ENCODE measurements around the gene DPPA2. TPM values are rescaled to one million over a fixed set of nuclear protein-coding genes. Genes with fewer than 3 reads are reported as not detected.

DPPA2 gene
- total RNA-seq, 2 experiments from 2014 or later = not detected

DNA sequence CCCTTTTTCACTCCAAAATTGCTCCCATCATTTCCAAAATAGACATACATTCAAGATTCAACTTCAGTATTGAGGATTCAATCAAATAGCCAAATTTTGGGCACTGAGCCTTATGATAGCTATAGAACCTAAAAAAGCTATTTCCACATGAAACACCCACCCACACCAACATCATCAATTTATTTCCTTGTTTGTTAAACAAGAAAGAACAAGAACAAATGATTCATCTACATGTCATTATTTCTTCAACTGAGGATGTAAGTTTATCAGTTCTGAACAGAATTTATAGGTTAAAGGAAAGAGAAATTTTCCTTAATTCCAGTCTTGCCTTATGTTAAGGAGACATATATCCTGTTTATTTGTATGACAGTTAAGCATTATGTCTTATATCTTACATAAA is 32.2 kb downstream of the DPPA2 start:
- Mint-ChIP-seq H3K27ac (no peak overlapping the region), H3K9me3 (no peaks in the 10 kb centered on the region), H3K36me3 (no peaks in the 10 kb centered on the region), H3K27me3 (no peaks in the 10 kb centered on the region), H3K4me3 (no peak overlapping the region), H3K4me1 (ENCODE audit: low read depth) (no peaks in the 10 kb centered on the region)
- intact Hi-C loops (cut with micrococcal nuclease) = no loop called here
- CTCF ChIA-PET = no interaction called here
- DNase-seq = no peak
- POLR2A ChIA-PET = no interaction called here

DNA sequence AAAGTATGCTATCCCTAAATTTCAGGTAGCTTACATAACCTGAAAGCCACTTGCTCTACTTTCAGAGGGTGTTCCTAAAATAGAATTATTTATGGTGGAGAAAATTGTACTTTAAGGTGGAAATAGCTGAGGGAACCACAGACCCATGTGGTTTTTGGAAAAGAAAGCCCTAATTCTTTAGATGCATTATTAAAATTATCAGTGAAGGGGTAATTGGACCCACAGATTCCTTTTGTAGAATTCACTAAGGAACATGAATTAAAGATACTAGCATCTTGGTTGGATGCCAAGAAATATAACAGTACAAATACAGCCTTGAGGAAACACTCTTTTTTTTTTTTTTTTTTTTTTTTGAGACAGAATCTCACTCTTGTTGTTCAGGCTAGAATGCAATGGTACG is 37.8 kb downstream of the DPPA2 start:
- no peaks in the 10 kb centered on the region for H3K4me1 Mint-ChIP-seq (ENCODE audit: low read depth)
- no peaks in the 10 kb centered on the region for H3K36me3 Mint-ChIP-seq
- POLR2A ChIA-PET = no interaction called here
- H3K27ac Mint-ChIP-seq = no peak overlapping the region
- intact Hi-C loops (cut with micrococcal nuclease) = no loop called here
- DNase-seq = no peak
- no peak overlapping the region for H3K4me3 Mint-ChIP-seq
- no peaks in the 10 kb centered on the region for H3K9me3 Mint-ChIP-seq
- H3K27me3 Mint-ChIP-seq = no peaks in the 10 kb centered on the region
- CTCF ChIA-PET = no interaction called here

DNA sequence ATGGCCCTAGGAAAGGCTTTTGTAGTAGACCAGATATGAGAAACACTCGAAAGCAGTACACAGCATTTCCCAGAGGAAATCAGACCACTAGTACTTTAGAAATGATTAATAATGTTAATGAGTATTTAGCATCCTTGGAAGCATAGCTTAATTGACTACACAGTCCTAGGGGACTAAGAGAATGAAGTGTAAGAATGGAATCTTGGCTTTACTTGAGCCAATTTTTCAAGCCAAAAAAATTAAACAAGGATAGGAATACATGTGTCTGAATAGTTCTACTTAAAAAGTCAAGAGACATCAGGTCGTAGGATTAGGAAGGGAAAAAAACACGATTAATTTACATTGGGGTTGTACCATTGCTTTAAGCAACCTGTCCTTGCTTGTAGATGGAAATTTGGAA is 38.2 kb downstream of the DPPA2 start:
- Mint-ChIP-seq H3K27me3 (no peaks in the 10 kb centered on the region), H3K4me1 (ENCODE audit: low read depth) (no peaks in the 10 kb centered on the region), H3K27ac (no peak overlapping the region), H3K9me3 (no peaks in the 10 kb centered on the region), H3K36me3 (no peaks in the 10 kb centered on the region), H3K4me3 (no peak overlapping the region)
- intact Hi-C loops (cut with micrococcal nuclease) = no loop called here
- no peak for DNase-seq
- POLR2A ChIA-PET = no interaction called here
- CTCF ChIA-PET = no interaction called here

DNA sequence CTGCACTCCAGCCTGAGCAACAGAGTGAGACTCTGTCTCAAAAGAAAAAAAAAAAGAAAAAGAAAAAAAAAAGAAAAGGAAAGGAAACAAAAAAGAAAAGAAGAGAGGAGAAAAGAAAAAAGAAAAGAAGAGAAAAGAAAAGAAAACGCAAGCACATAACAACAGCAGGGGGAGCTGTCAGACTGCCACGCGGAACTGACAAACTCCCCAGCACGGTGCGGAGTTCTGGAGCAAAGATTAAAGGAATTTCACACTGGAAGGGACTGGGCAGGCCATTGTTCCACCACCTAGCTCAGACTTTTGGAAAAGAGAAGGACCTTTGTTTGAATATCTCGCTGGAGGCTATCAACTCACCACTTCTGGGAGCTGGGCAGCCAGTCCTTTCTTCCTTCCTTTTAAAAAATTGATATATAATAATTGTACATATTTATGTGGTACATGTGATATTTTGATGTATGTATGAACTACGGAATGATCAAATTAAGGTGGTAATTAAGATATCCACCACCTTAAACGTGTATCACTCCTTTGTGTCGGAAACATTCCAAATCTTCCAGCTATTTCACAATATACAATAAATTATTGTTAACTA is 40.5 kb downstream of the DPPA2 start:
- no peak overlapping the region for H3K27ac Mint-ChIP-seq
- ChIA-PET POLR2A (no interaction called here), CTCF (interaction anchor here (0.7 to 2.1 kb wide), 2 partner anchors 104 to 1039 kb away, joined by 3 to 4 read pairs; no protein-coding TSS in a partner anchor)
- H3K4me1 Mint-ChIP-seq (ENCODE audit: low read depth) = no peaks in the 10 kb centered on the region
- H3K4me3 Mint-ChIP-seq = no peak overlapping the region
- no peaks in the 10 kb centered on the region for H3K36me3 Mint-ChIP-seq
- no peaks in the 10 kb centered on the region for H3K27me3 Mint-ChIP-seq
- intact Hi-C loops (cut with micrococcal nuclease) = no loop called here
- DNase-seq = peak; percentile 21
- no peaks in the 10 kb centered on the region for H3K9me3 Mint-ChIP-seq

DNA sequence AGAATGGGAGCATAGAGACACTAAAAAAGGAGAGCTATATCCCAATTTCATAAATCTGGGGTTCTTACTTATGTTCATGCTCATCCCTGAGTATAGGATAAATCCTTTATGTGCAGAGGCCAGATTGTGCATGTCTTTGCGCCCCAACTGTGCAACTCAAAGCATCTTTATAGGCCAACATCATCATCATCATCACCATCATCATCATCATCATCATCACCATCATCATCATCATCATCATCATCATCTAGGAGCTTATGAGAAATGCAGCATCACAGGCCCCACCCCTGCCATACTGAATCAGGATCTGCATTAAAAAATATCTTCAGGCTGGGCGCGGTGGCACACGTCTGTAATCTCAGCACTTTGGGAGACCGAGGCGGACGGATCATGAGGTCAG is 45.5 kb downstream of the DPPA2 start:
- ChIA-PET POLR2A (no interaction called here), CTCF (no interaction called here)
- Mint-ChIP-seq H3K36me3 (no peaks in the 10 kb centered on the region), H3K4me3 (no peak overlapping the region), H3K4me1 (ENCODE audit: low read depth) (no peaks in the 10 kb centered on the region), H3K27ac (no peak overlapping the region), H3K9me3 (no peaks in the 10 kb centered on the region), H3K27me3 (no peaks in the 10 kb centered on the region)
- intact Hi-C loops (cut with micrococcal nuclease) = no loop called here
- no peak for DNase-seq

DNA sequence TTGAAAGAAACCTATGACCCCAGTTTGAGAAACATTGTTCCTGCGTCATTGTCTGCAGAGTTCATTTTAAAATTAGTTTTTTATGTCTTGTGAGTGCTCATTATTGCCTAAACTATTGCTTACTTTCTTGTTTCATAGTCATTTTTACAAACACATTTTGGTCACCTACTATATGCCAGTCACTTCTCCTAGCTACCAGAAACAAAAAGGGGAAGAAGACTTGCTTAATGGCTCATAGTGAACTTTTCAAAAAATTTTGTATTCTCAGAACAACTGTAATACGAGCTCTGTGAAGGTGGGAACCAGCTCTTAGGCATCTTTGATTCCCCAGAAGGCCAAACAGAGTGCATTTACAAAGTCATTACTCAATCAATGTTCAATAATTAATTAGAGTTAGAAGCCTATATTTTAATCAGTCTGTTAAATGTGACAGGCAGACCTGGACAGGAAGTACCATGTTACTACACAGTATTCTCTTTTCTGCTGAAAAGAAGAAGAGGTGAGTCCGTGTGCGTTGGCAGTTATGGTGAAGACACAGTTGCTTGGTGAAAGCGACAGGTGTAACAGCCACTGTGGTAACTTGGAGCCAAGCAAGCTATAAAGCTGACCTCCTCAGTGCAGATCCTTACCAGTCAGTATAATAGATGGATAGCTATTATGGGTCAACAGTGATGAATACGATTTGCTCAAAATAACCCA is 46.6 kb downstream of the DPPA2 start:
- no peaks in the 10 kb centered on the region for H3K9me3 Mint-ChIP-seq
- POLR2A ChIA-PET = no interaction called here
- H3K4me3 Mint-ChIP-seq = no peak overlapping the region
- DNase-seq = no peak
- H3K36me3 Mint-ChIP-seq = no peaks in the 10 kb centered on the region
- H3K27ac Mint-ChIP-seq = no peak overlapping the region
- CTCF ChIA-PET = no interaction called here
- intact Hi-C loops (cut with micrococcal nuclease) = no loop called here
- H3K4me1 Mint-ChIP-seq (ENCODE audit: low read depth) = no peaks in the 10 kb centered on the region
- no peaks in the 10 kb centered on the region for H3K27me3 Mint-ChIP-seq

DNA sequence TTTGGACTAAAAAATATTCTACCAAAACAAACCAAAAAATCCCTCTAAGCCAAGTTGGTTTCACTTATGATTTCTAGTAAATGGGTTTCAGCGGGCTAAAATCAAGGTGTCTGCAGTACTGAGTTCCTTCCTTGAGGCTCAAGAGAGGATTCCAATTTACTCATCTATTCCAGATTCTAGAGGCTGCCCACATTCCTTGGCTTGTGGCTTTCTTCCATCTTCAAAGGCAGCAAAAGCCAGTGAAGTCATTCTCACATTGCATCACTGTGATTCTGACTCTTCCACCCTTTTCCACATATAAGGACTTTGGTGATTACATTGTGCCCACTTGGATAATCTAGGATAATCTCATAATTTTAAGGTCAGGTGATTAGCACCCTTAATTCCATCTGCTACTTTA is 48.1 kb downstream of the DPPA2 start:
- H3K4me3 Mint-ChIP-seq = no peak overlapping the region
- no peak overlapping the region for H3K27ac Mint-ChIP-seq
- CTCF ChIA-PET = no interaction called here
- POLR2A ChIA-PET = no interaction called here
- H3K36me3 Mint-ChIP-seq = no peaks in the 10 kb centered on the region
- H3K27me3 Mint-ChIP-seq = no peaks in the 10 kb centered on the region
- no peaks in the 10 kb centered on the region for H3K4me1 Mint-ChIP-seq (ENCODE audit: low read depth)
- intact Hi-C loops (cut with micrococcal nuclease) = no loop called here
- H3K9me3 Mint-ChIP-seq = no peaks in the 10 kb centered on the region
- no peak for DNase-seq

DNA sequence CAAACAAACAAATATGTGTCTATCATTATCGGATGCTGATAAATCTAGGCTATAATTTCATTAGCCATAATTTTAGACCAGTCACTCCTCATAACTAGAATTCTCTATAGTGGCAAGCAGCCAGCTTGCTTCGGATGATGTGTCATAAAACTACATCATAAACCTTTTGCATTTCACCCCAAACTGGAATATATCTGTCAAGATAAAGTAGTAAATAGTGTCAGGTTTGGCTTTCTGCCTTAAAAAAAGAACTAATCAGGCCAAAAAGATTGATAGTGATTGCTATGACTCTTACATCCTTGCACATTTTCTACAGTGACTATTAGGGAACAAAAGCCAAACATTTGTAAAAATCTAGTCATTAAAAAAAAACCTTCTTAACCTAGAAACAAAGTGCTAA is 51.0 kb downstream of the DPPA2 start:
- Mint-ChIP-seq H3K9me3 (no peaks in the 10 kb centered on the region), H3K36me3 (no peaks in the 10 kb centered on the region), H3K4me1 (ENCODE audit: low read depth) (no peaks in the 10 kb centered on the region), H3K4me3 (no peak overlapping the region), H3K27me3 (no peaks in the 10 kb centered on the region), H3K27ac (no peak overlapping the region)
- DNase-seq = no peak
- CTCF ChIA-PET = no interaction called here
- intact Hi-C loops (cut with micrococcal nuclease) = no loop called here
- POLR2A ChIA-PET = no interaction called here

DNA sequence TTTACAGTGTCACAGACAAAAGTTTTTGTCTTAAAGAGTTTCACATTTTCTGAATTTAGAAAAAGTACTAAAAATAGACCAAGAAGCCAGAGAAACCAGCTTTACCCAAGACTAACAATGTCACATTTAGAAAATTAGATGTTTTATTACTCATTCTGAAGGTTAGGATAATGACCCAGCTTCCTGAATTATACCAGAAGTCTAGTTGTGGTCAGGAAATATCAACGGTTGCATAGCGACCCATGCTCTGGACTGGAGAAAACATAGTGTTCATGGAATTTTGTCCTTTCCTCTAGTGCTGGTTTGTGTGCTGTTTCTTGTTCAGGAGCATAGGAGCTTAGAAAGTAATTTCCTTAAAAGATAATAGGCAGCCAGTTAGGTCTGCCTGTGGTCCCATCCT is 59.0 kb downstream of the DPPA2 start:
- Mint-ChIP-seq H3K27ac (no peak overlapping the region), H3K4me1 (ENCODE audit: low read depth) (no peaks in the 10 kb centered on the region), H3K9me3 (no peaks in the 10 kb centered on the region), H3K36me3 (no peaks in the 10 kb centered on the region), H3K27me3 (no peaks in the 10 kb centered on the region), H3K4me3 (no peak overlapping the region)
- CTCF ChIA-PET = no interaction called here
- POLR2A ChIA-PET = no interaction called here
- DNase-seq = no peak
- intact Hi-C loops (cut with micrococcal nuclease) = no loop called here

DNA sequence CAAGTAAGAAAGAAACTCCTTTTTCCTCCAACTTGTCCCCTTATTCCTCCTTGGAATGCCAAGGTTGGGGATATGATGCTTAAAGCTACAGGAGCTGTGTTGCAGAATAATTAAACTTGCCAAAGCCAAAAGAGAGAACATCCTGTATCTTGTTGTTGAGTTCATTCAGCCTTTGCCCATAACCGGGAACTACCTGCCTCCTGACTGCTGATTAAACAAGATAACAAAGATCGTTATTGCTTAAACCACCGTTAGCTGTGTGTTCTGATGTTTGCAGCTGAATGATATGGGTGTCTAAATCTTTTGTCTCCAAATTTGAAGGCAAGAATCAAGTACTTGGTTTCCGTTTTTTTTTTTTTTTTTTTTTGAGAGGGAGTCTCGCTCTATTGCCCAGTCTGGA is 61.5 kb downstream of the DPPA2 start:
- POLR2A ChIA-PET = no interaction called here
- DNase-seq = no peak
- H3K27me3 Mint-ChIP-seq = no peaks in the 10 kb centered on the region
- CTCF ChIA-PET = no interaction called here
- no peak overlapping the region for H3K27ac Mint-ChIP-seq
- intact Hi-C loops (cut with micrococcal nuclease) = no loop called here
- H3K4me3 Mint-ChIP-seq = no peak overlapping the region
- no peaks in the 10 kb centered on the region for H3K4me1 Mint-ChIP-seq (ENCODE audit: low read depth)
- no peaks in the 10 kb centered on the region for H3K36me3 Mint-ChIP-seq
- H3K9me3 Mint-ChIP-seq = no peaks in the 10 kb centered on the region

DNA sequence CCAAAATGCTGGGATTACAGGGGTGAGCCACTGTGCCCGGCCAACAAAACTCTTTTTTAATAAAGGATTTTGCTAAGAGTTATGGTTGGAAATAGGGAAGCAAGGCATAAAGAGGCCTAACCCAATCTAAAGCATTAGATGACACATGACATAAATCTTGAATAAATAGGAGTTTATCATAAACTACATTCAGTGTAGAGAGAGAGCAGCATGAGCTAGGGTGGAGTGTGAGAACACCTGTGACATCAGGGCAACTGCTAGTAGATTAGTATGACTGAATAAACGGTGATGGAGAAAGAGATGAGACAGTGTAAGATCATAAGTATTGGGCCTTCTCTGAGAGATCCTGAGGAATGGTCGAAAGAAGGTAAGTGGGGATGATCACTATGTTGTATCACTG is 63.7 kb downstream of the DPPA2 start:
- Mint-ChIP-seq H3K9me3 (no peaks in the 10 kb centered on the region), H3K36me3 (no peaks in the 10 kb centered on the region), H3K27me3 (no peaks in the 10 kb centered on the region), H3K4me1 (ENCODE audit: low read depth) (no peaks in the 10 kb centered on the region), H3K4me3 (no peak overlapping the region), H3K27ac (no peak overlapping the region)
- no peak for DNase-seq
- POLR2A ChIA-PET = no interaction called here
- intact Hi-C loops (cut with micrococcal nuclease) = no loop called here
- CTCF ChIA-PET = no interaction called here
